HCT116 (cell line): ENCODE measurements around the gene CFI. TPM values are rescaled to one million over a fixed set of nuclear protein-coding genes. Genes with fewer than 3 reads are reported as not detected.

Source experiments
- ATAC-seq: fragments of 200-7000 bp; cut with Tn5 transposase; 2 replicates; pipeline ENCODE4 v1.9.1; 2020; ENCODE audit warnings: mild to moderate bottlenecking, moderate library complexity
- BruUV-seq: library from RNA; stranded (reverse); fragments of 400-500 nt; replicated peaks from 2 replicates; lab custom pipeline; 2021; lab: Mats Ljungman, UMichigan
- CTCF ChIA-PET: fragments of 300-600 bp; sonication (Branson Sonifier 250); formaldehyde crosslinking; loops from one replicate; lab custom pipeline; 2021; ENCODE audit warnings: antibody characterized with exemption; lab: Charles Lee
- POLR2A ChIA-PET: fragments of 300-600, 350-600 bp; sonication (Branson Sonifier 250); formaldehyde crosslinking; loops from one replicate; lab custom pipeline; 2021; ENCODE audit warnings: antibody characterized with exemption; lab: Charles Lee
- RAD21 ChIA-PET, 2 experiments: fragments of 300-600 bp; sonication (Branson Sonifier 250); formaldehyde crosslinking; loops; one replicate each; lab custom pipeline; 2023; ENCODE audit warnings: low total read pairs in 2 of 2; ENCODE audit not compliant: uncharacterized antibody in 2 of 2, unreplicated experiment in 2 of 2, low non-redundant PET in 1 of 2; lab: Charles Lee
- DNase-seq: peaks from one replicate; pipeline ENCODE4 v3.0.0-alpha.2; 2010; ENCODE audit warnings: low read depth, low spot score
- H2AFZ ChIP-seq: fragments of 200-600 bp; shearing (Covaris generic), sonication (generic); 2 replicates; pipeline ENCODE4 v1.6.1; 2017; ENCODE audit warnings: low read depth, mixed run types, mixed read lengths, antibody characterized with exemption, low read length; ENCODE audit not compliant: poor library complexity, severe bottlenecking
- H3K27ac ChIP-seq: 2 replicates; pipeline ENCODE4 v1.5.1; 2012; ENCODE audit warnings: low read depth, low read length
- H3K27me3 ChIP-seq: fragments of 200-600 bp; sonication (generic); 2 replicates; pipeline ENCODE4 v1.6.1; 2016; ENCODE audit warnings: mixed run types, low read length, mixed read lengths; ENCODE audit not compliant: insufficient read depth
- H3K36me3 ChIP-seq, 2 experiments: fragments of 200-500 bp in 1 of 2; fragments of 200-600 bp in 1 of 2; sonication (Bioruptor generic) in 1 of 2; sonication (generic) in 1 of 2; 2 replicates each; pipeline versions ENCODE4 v1.5.1 to v1.6.1; 2014 to 2016; ENCODE audit warnings: low read length in 2 of 2, inconsistent platforms in 1 of 2, mixed read lengths in 1 of 2, mixed run types in 1 of 2; ENCODE audit not compliant: insufficient read depth in 2 of 2, control insufficient read depth in 1 of 2
- H3K4me1 ChIP-seq, 2 experiments: fragments of 200-600 bp in 1 of 2; sonication (generic) in 1 of 2; 2 replicates each; pipeline versions ENCODE4 v1.5.1 to v1.6.1; 2012 to 2017; ENCODE audit warnings: low read length in 2 of 2, inconsistent platforms in 1 of 2, mild to moderate bottlenecking in 1 of 2, mixed read lengths in 1 of 2, mixed run types in 1 of 2, moderate library complexity in 1 of 2; ENCODE audit not compliant: insufficient read depth in 2 of 2, control insufficient read depth in 1 of 2
- H3K4me2 ChIP-seq: fragments of 200-600 bp; sonication (generic); 2 replicates; pipeline ENCODE4 v1.6.1; 2017; ENCODE audit warnings: mixed run types, low read length, mixed read lengths
- H3K4me3 ChIP-seq, 2 experiments: fragments of 200-600 bp in 1 of 2; sonication (generic) in 1 of 2; replicated peaks in 1 of 2; 2 replicates each; pipeline ENCODE4 v1.5.1; 2011 to 2016; ENCODE audit warnings: low read length in 2 of 2, control low read depth in 1 of 2, low read depth in 1 of 2, mild to moderate bottlenecking in 1 of 2, mixed read lengths in 1 of 2, mixed run types in 1 of 2
- H3K79me2 ChIP-seq: fragments of 200-600 bp; sonication (generic); 2 replicates; pipeline ENCODE4 v1.6.1; 2017; ENCODE audit warnings: mild to moderate bottlenecking, mixed run types, low read length, moderate library complexity, mixed read lengths; ENCODE audit not compliant: insufficient read depth
- H3K9ac ChIP-seq: fragments of 200-600 bp; sonication (generic); 2 replicates; pipeline ENCODE4 v1.6.1; 2016; ENCODE audit warnings: low read length, mixed read lengths
- H3K9me2 ChIP-seq: fragments of 200-600 bp; sonication (generic), shearing (Covaris generic); 2 replicates; pipeline ENCODE4 v1.6.1; 2017; ENCODE audit warnings: mixed run types, mild to moderate bottlenecking, moderate library complexity; ENCODE audit not compliant: insufficient read depth
- H3K9me3 ChIP-seq, 2 experiments: fragments of 200-500 bp in 1 of 2; fragments of 200-600 bp in 1 of 2; sonication (Bioruptor generic) in 1 of 2; sonication (generic) in 1 of 2; 2 replicates each; pipeline ENCODE4 v1.6.1; 2014 to 2017; ENCODE audit warnings: low read length in 2 of 2, mixed read lengths in 2 of 2, inconsistent platforms in 1 of 2, low read depth in 1 of 2, mild to moderate bottlenecking in 1 of 2, mixed run types in 1 of 2, moderate library complexity in 1 of 2; ENCODE audit not compliant: control insufficient read depth in 1 of 2, insufficient read depth in 1 of 2
- H4K20me1 ChIP-seq: fragments of 200-600 bp; sonication (generic), shearing (Covaris generic); 2 replicates; pipeline ENCODE4 v1.6.1; 2017; ENCODE audit warnings: mixed run types, mild to moderate bottlenecking, moderate library complexity; ENCODE audit not compliant: insufficient read depth
- CBX3 ChIP-seq: IDR thresholded peaks from 2 replicates; pipeline ENCODE4 v1.6.1; 2012; ENCODE audit warnings: low read depth
- CEBPB ChIP-seq: IDR thresholded peaks from 2 replicates; pipeline ENCODE4 v1.6.1; 2012; ENCODE audit warnings: low read depth
- EGR1 ChIP-seq: IDR thresholded peaks from 2 replicates; pipeline ENCODE4 v1.6.1; 2012; ENCODE audit warnings: low read depth
- ELF1 ChIP-seq: IDR thresholded peaks from 2 replicates; pipeline ENCODE4 v1.6.1; 2012; ENCODE audit warnings: low read depth, borderline replicate concordance
- FOSL1 ChIP-seq: IDR thresholded peaks from 2 replicates; pipeline ENCODE4 v1.6.1; 2012; ENCODE audit warnings: low read depth
- POLR2A ChIP-seq: IDR thresholded peaks from 2 replicates; pipeline ENCODE4 v1.7.0; 2011; ENCODE audit warnings: borderline replicate concordance; ENCODE audit not compliant: insufficient read depth, insufficient read length; ENCODE audit errors: extremely low read depth
- SIN3A ChIP-seq: IDR thresholded peaks from 2 replicates; pipeline ENCODE4 v1.6.1; 2012; ENCODE audit warnings: low read depth
- SP1 ChIP-seq: IDR thresholded peaks from 2 replicates; pipeline ENCODE4 v1.6.1; 2012; ENCODE audit warnings: low read depth
- SRF ChIP-seq: IDR thresholded peaks from 2 replicates; pipeline ENCODE4 v1.6.1; 2012; ENCODE audit warnings: low read depth
- YY1 ChIP-seq: IDR thresholded peaks from 2 replicates; pipeline ENCODE4 v1.6.1; 2011; ENCODE audit warnings: low read length, low read depth, moderate library complexity, mild to moderate bottlenecking; ENCODE audit not compliant: insufficient replicate concordance; ENCODE audit errors: extremely low read depth
- ZFX ChIP-seq: fragments of 450-650 bp; IDR thresholded peaks from 2 replicates; pipeline ENCODE4 v1.6.1; 2017
- ZNF274 ChIP-seq: fragments of 200-500 bp; sonication (Bioruptor generic); IDR thresholded peaks from 2 replicates; pipeline ENCODE4 v1.6.1; 2014; ENCODE audit warnings: mild to moderate bottlenecking, low read depth, low read length, inconsistent platforms
- intact Hi-C: fragments of 100-400 bp; cut with micrococcal nuclease; formaldehyde crosslinking; loops from 2 replicates; pipeline ENCODE4 v1.10.0; 2022
- total RNA-seq: library from RNA; stranded (reverse); gene quantifications from one replicate; pipeline ENCODE4 v1.2.1, GENCODE V29; 2021; ENCODE audit not compliant: unreplicated experiment
- TF ChIP-seq, protein P1 (sequence below): IDR thresholded peaks from 2 replicates; pipeline ENCODE4 v1.6.1; 2012
- TF ChIP-seq, protein P2 (sequence below): IDR thresholded peaks from 2 replicates; pipeline ENCODE4 v1.6.1; 2011; ENCODE audit warnings: mild to moderate bottlenecking, low read length, moderate library complexity; ENCODE audit not compliant: insufficient replicate concordance; ENCODE audit errors: extremely low read depth
- TF ChIP-seq, protein P3 (sequence below): IDR thresholded peaks from 2 replicates; pipeline ENCODE4 v1.6.1; 2012; ENCODE audit warnings: low read depth

CFI gene
- total RNA-seq, 1 experiment from 2014 or later: 0.84 TPM

DNA sequence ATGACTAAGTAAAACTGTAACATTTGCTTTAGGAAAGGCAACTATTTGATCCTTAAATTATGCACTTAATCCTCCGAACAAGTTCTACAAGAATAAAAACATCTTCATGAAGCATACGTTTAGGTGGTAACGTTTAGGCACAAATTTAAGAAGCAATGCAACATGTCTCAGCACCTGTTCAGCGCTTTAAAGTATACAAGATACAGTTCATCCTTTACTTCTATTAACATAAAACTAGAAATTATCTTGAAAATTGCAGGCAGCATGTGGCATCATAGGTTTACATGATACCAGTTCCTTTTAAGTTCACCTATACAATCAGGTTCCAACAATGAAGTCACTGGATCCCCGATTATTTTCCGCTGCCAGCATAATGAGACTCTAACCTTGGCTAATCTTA lies 73.4 kb downstream of the CFI start:
- no peaks in the 10 kb centered on the region for H3K36me3 ChIP-seq
- H3K27ac ChIP-seq: no peak overlapping the region
- CTCF ChIA-PET: no interaction called here
- H3K27me3 ChIP-seq: no peaks in the 10 kb centered on the region
- H3K9me2 ChIP-seq: no peaks in the 10 kb centered on the region
- H2AFZ ChIP-seq: no peak overlapping the region
- 0 out of 2 replicates have a peak, but pooled peaks cover 4% of the 10 kb centered on the region for H4K20me1 ChIP-seq
- no peaks in the 10 kb centered on the region for H3K9me3 ChIP-seq
- intact Hi-C loops: loop anchor here (5.0 kb wide), 1 partner anchor 166 kb away; the partner anchor contains the start of gene MCUB
- H3K4me3 ChIP-seq: peak overlapping the region; percentile 75 to 77
- no peak for TF ChIP-seq SIN3A
- TF ChIP-seq, protein P1, sequence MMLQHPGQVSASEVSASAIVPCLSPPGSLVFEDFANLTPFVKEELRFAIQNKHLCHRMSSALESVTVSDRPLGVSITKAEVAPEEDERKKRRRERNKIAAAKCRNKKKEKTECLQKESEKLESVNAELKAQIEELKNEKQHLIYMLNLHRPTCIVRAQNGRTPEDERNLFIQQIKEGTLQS: no peak
- TF ChIP-seq YY1: no peak
- TF ChIP-seq POLR2A: no peak
- no peak for TF ChIP-seq FOSL1
- no peak for TF ChIP-seq CEBPB
- TF ChIP-seq, all 23 proteins: peak for 0
- peak overlapping the region; percentile 84 for H3K9ac ChIP-seq
- POLR2A ChIA-PET: no interaction called here
- ATAC-seq: no peak
- peak overlapping the region; percentile 86 for H3K4me2 ChIP-seq
- RAD21 ChIA-PET: no interaction called here
- DNase-seq: no peak
- peaks cover 54% of the 10 kb centered on the region for H3K79me2 ChIP-seq
- BruUV-seq: no TSS peak
- peaks cover 6 to 17% of the 10 kb centered on the region in 2 experiments for H3K4me1 ChIP-seq

DNA sequence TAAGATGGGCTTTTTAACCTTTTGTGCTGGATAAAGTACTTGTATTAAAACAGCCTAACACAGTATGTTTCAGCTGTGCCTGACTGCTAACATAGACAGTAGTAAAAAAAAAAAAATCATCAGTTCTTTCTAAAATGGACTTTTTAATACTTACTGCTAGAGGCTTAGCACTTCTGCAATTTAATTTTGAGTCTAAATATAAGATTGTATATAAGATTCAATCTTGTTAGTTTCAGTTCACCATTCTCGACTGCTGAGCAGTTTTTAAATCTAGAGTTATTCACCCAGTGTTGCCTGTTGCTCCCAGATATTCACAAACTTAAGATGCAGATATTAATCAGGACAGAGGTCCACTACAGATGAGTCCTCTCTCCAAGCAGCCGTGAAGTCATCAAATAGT lies 78.7 kb downstream of the CFI start:
- Histone ChIP-seq H3K9me3 (no peaks in the 10 kb centered on the region), H3K27me3 (no peaks in the 10 kb centered on the region), H4K20me1 (0 out of 2 replicates have a peak, but pooled peaks cover 4% of the 10 kb centered on the region), H3K9me2 (no peaks in the 10 kb centered on the region), H3K36me3 (no peaks in the 10 kb centered on the region; a peak in 1 of 4 replicates), H3K4me3 (no peak overlapping the region)
- CTCF ChIA-PET: no interaction called here
- ATAC-seq: no peak
- TF ChIP-seq ELF1 (no peak), SP1 (no peak), CBX3 (no peak), ZFX (no peak), EGR1 (no peak), SIN3A (no peak), POLR2A (no peak), CEBPB (no peak), ZNF274 (no peak), FOSL1 (no peak), SRF (no peak)
- TF ChIP-seq, protein P2, sequence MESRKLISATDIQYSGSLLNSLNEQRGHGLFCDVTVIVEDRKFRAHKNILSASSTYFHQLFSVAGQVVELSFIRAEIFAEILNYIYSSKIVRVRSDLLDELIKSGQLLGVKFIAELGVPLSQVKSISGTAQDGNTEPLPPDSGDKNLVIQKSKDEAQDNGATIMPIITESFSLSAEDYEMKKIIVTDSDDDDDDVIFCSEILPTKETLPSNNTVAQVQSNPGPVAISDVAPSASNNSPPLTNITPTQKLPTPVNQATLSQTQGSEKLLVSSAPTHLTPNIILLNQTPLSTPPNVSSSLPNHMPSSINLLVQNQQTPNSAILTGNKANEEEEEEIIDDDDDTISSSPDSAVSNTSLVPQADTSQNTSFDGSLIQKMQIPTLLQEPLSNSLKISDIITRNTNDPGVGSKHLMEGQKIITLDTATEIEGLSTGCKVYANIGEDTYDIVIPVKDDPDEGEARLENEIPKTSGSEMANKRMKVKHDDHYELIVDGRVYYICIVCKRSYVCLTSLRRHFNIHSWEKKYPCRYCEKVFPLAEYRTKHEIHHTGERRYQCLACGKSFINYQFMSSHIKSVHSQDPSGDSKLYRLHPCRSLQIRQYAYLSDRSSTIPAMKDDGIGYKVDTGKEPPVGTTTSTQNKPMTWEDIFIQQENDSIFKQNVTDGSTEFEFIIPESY: no peak
- TF ChIP-seq, protein P3, sequence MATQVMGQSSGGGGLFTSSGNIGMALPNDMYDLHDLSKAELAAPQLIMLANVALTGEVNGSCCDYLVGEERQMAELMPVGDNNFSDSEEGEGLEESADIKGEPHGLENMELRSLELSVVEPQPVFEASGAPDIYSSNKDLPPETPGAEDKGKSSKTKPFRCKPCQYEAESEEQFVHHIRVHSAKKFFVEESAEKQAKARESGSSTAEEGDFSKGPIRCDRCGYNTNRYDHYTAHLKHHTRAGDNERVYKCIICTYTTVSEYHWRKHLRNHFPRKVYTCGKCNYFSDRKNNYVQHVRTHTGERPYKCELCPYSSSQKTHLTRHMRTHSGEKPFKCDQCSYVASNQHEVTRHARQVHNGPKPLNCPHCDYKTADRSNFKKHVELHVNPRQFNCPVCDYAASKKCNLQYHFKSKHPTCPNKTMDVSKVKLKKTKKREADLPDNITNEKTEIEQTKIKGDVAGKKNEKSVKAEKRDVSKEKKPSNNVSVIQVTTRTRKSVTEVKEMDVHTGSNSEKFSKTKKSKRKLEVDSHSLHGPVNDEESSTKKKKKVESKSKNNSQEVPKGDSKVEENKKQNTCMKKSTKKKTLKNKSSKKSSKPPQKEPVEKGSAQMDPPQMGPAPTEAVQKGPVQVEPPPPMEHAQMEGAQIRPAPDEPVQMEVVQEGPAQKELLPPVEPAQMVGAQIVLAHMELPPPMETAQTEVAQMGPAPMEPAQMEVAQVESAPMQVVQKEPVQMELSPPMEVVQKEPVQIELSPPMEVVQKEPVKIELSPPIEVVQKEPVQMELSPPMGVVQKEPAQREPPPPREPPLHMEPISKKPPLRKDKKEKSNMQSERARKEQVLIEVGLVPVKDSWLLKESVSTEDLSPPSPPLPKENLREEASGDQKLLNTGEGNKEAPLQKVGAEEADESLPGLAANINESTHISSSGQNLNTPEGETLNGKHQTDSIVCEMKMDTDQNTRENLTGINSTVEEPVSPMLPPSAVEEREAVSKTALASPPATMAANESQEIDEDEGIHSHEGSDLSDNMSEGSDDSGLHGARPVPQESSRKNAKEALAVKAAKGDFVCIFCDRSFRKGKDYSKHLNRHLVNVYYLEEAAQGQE: no peak
- TF ChIP-seq, protein P1: no peak
- TF ChIP-seq, all 23 proteins: peak for 0
- intact Hi-C loops: no loop called here
- H3K27ac ChIP-seq: no peak overlapping the region
- H2AFZ ChIP-seq: no peak overlapping the region
- RAD21 ChIA-PET: no interaction called here
- no peak for DNase-seq
- H3K4me1 ChIP-seq: peaks cover under 1 to 21% of the 10 kb centered on the region in 2 experiments
- H3K79me2 ChIP-seq: peaks cover 79% of the 10 kb centered on the region
- H3K4me2 ChIP-seq: no peak overlapping the region
- POLR2A ChIA-PET: no interaction called here
- no TSS peak for BruUV-seq
- H3K9ac ChIP-seq: no peak overlapping the region
